Activated CD4-positive, alpha-beta T cell treated with anti-CD3 and anti-CD28 coated beads for 1 hour (primary cell): ENCODE results near the gene WFDC12.
"Not testable (repeated sequence)": the region's sequence is repeated elsewhere in the genome, so short reads cannot be mapped to it uniquely, and the experiment has no call there.

Experiments
- DNase-seq: peaks from one replicate; pipeline ENCODE4 v3.0.0-alpha.2; 2020

The WFDC12 gene

GRCh38 chr20:45124365-45124764, at the start of gene WFDC12:
Gene WFDC12, minus strand, starts transcription at chr20:45124465. Its CDS starts 18 bp downstream, at chr20:45124447.
- no peak for DNase-seq

GRCh38 chr20:45173522-45173921, 49.3 kb upstream of the WFDC12 start:
- DNase-seq: no peak

DNA sequence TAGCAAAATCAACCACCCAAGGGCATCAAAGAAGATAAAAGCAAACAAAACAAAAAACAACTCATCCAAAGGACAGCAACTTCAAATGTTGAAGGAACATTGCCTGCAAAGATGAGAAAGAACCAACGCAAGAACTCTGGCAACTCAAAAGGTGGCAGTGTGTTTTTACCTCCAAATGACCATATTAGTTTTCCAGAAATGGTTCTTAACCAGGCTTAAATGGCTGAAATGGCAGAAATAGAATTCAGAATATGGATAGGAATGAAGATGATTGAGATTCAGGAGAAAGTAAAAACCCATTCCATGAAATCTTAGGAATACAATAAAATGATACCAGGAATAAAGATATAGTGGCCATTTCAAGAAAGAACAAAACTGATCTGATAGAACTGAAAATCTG, 40.6 kb upstream of the WFDC12 start:
- DNase-seq: no peak

GRCh38 chr20:45163083-45163803, 39.0 kb upstream of the WFDC12 start:
- DNase-seq: no peak

- no peak for DNase-seq
Measured at GRCh38 chr20:45157962-45158361, 33.7 kb upstream of the WFDC12 start.

- DNase-seq: no peak
Measured at GRCh38 chr20:45156713-45157112, 32.4 kb upstream of the WFDC12 start.

GRCh38 chr20:45154794-45155193, 30.5 kb upstream of the WFDC12 start:
- DNase-seq: not testable (repeated sequence)

GRCh38 chr20:45154183-45154582, 29.9 kb upstream of the WFDC12 start:
- no peak for DNase-seq

- no peak for DNase-seq
Measured at GRCh38 chr20:45153752-45154151, 29.5 kb upstream of the WFDC12 start.

DNA sequence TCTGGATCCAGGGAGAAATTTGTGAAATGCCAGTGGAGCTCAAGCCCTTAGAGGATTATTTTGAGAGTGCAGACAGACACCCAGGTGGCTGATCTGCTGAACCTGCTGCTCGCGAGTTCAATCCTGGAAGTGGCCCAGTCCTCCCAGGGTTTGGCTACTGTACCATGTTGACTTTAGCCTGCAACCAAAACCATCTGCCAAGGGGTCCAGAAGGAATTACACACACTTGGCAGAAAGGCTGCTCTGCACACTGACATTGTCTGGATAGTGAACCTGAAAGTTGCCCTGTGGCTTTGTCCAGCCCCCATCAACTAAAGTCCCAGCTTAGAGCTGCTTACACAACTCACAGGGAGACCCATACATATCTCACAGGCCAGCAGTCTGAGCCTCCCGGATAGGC, 28.9 kb upstream of the WFDC12 start:
- DNase-seq: no peak

DNA sequence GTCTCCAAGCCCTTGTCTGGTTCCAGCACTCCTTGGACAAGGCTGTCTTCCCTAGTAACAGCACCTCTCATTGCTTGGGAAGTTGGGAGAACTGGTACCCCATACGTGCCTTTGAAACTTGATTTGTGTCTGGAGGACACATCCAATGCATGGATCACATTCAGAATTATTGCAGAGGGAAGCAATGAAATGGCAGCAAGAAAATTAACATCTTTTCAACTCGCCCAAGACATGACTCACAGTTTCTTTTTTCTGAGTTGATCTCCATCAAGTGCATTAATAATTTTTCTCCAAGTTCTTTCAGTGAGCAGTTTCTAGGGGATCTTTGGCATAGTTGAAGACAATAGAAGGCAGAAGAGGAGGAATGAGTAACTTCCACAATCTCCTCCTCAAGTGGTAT, 28.1 kb upstream of the WFDC12 start:
- no peak for DNase-seq

DNA sequence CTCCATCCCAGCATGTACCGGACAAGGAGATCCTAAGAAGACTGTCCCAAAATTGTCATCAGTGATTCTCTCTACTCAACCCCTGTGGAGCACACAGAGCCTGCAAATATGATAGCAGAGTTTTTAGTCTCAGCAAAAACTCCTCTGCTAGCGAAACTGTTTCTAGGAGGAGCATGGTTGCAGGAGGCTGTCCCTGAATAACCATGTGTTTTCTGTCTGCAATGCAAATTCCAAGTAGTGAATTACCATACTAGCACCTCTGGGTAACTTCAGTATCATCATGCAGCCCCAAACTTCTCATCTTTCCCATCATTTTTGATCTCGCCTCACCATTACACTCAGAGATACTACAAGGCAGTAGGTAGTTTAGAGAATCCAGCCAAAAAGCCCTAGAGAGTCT, 24.8 kb upstream of the WFDC12 start:
- no peak for DNase-seq

DNA sequence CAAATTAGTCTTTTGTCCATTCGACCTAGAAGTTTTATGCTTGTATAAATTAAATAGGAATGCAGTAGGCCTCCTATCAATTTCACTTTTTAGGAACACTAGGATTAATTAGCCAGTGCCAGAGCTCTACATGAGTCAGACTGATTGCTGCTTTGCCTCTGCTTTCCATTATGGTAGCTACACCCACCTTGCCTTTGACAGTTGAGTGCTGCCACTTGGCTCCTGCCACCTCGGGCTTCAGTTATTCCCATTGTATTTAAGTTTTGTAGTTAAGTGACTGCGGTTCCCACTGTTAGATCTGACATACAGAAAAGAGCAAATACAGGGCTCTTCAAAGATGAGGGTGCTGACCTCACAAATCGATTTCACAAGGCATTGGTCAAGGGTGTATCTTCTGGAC, 16.6 kb upstream of the WFDC12 start:
- DNase-seq: no peak

- not testable (repeated sequence) for DNase-seq
Measured at GRCh38 chr20:45139733-45140375, 15.6 kb upstream of the WFDC12 start.

- DNase-seq: no peak
Measured at GRCh38 chr20:45138561-45139300, 14.5 kb upstream of the WFDC12 start.

DNA sequence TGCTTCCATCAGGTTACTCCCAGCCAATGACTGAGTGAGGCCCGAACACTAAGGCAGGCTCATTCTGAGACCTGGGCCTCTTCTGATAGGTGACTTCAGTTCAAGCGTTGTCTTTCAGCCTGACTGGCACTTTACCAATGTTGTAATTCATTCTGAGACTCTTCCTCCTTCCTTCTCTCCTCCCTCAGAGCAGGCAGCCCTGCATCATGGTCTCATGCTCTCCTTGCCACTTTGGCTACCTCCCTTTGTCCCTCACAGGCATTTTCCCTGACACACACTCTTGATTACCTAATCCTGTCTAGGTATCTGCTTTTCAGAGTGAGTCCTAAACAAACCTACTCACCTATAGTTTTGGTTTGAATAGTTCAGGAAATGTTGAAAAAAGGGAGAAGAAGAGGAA, 12.6 kb upstream of the WFDC12 start:
- DNase-seq: no peak

- DNase-seq: no peak
Measured at GRCh38 chr20:45128099-45128498, 3.8 kb upstream of the WFDC12 start.

GRCh38 chr20:45121388-45121787, 2.9 kb downstream of the WFDC12 start:
- no peak for DNase-seq

DNA sequence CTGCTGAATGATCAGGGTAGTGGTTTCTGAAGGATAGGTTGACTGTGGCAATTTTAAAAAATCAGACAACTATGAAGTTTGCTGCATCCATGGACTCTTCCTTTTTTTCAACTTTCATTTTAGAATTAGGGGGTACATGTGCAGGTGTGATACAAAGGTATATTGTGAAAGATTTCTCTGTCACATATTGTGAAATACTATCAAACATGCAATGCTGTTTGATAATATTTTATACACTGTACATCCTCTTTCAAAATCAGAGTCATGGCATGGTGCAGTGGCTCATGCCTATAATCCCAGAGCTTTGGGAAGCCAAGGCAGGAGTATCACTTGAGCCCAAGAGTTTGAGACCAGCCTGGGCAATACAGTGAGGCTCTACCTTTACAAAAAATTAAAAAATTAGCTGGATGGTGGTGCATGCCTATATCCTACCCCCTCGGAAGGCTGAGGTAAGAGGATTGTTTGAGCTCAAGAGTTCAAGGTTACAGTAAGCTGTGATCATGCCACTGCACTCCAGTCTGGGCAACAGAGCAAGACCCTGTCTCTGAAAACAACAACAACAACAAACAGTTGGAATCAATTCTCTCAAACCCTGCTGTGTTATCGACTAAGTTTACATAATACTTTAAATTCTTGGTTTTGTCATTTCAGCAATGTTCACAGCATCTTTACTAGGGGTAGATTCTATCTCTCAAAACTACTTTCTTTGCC, 4.6 kb downstream of the WFDC12 start:
- no peak for DNase-seq

DNA sequence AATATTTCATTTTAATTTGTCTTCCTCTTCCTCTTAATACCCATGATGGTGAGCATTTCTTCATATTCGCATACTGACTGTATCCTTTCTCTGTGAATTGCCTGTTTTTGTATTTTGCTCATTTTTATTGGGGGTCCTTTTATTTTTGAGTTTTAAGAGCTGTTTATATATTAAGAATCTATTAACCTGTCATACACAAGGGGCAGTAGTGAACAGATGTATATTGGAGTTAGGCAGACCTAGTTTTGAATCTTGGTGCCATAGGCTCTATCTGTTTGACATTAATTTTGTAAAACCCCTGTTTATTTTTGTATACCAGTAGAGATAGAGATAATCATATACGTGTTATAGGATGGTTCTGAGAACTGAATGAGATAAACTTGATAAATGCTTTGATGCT, 6.2 kb downstream of the WFDC12 start:
- no peak for DNase-seq

DNA sequence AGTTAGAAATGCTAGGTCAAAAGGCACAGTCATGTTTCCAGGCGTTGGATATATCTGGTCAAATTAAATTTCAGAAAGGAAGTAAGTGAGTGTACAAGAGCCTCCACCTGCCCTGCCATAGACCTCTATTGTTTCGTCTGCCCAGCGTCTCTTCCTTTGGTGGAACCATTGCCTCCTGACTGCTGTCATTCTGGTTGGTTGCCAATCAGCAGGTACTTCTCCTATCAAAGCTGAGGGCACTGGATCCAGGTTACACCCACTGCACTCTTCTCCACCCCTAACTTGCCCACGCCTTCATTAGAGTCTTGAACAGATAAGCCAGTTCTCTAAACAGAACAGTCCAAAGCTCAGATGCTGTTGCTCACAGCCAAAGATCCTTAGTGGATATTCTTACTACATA, 6.7 kb downstream of the WFDC12 start:
- no peak for DNase-seq

- DNase-seq: no peak
Measured at GRCh38 chr20:45115829-45116228, 8.4 kb downstream of the WFDC12 start.

DNA sequence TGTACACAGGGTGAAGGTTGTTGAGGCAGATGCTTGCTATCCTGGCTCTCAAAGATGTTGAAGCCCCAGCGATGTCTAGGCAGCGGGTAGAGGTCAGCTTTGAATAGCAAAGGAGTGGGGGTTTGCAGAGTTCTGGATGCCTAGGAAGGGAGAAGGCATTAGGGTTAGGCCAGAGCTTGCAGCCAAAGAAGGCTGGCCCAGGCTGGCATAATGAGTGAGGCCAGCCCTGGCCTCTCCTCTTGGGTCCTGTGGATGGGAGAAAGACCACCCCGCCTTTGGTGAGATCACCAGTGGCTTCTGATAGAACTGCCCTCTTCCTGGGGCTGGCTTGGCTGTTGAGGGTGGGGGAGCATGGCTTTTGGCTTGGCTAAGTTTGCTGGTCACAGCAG, 8.9 kb downstream of the WFDC12 start:
- DNase-seq: no peak
